COR-L47 (cell line): ENCODE data around the gene COL6A1.

Source experiments
- DNase-seq: peaks from one replicate; lab custom pipeline; 2025; lab: John Stamatoyannopoulos, UW

Gene COL6A1, protein sequence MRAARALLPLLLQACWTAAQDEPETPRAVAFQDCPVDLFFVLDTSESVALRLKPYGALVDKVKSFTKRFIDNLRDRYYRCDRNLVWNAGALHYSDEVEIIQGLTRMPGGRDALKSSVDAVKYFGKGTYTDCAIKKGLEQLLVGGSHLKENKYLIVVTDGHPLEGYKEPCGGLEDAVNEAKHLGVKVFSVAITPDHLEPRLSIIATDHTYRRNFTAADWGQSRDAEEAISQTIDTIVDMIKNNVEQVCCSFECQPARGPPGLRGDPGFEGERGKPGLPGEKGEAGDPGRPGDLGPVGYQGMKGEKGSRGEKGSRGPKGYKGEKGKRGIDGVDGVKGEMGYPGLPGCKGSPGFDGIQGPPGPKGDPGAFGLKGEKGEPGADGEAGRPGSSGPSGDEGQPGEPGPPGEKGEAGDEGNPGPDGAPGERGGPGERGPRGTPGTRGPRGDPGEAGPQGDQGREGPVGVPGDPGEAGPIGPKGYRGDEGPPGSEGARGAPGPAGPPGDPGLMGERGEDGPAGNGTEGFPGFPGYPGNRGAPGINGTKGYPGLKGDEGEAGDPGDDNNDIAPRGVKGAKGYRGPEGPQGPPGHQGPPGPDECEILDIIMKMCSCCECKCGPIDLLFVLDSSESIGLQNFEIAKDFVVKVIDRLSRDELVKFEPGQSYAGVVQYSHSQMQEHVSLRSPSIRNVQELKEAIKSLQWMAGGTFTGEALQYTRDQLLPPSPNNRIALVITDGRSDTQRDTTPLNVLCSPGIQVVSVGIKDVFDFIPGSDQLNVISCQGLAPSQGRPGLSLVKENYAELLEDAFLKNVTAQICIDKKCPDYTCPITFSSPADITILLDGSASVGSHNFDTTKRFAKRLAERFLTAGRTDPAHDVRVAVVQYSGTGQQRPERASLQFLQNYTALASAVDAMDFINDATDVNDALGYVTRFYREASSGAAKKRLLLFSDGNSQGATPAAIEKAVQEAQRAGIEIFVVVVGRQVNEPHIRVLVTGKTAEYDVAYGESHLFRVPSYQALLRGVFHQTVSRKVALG

DNA sequence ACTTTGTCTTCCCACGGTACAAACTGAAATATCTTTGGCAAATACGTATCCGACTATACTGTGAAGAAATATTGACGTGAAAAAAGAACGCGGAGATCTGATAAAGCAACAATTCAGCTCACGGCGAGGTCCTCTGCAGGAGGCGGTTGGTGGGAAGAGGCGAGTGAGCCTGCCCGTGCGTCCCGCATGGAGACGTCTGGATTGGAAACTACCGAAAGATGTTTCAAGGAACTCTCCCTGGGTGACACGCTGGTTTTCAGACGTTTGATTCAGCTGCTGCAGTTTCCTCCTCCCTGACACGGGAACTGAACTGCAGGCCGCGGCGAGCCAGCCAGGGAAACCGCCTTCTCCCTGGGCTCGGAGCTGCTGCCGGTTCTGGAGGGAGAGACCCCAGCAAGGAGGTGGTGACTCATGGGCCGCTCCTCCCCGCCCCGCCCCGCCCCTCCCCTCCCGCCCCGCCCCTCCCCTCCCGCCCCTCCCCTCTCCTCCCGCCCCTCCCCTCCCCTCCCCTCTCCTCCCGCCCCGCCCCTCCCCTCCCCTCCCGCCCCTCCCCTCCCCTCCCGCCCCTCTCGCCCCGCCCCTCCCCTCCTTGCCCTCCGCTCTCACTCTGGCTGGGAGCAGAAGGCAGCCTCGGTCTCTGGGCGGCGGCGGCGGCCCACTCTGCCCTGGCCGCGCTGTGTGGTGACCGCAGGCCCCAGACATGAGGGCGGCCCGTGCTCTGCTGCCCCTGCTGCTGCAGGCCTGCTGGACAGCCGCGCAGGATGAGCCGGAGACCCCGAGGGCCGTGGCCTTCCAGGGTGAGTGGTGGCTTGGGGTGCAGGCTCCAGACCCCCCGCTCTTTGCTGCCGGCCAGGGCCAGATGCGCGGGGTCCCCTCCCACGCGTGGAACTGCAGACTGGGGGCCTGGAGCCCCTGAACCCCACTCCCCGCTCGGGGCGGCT lies at the start of gene COL6A1:
Gene COL6A1, plus strand, starts transcription at position 620 of the 941 bp plus-strand sequence. Its CDS starts 81 bp downstream, at position 701.
- DNase-seq = no peak

DNA sequence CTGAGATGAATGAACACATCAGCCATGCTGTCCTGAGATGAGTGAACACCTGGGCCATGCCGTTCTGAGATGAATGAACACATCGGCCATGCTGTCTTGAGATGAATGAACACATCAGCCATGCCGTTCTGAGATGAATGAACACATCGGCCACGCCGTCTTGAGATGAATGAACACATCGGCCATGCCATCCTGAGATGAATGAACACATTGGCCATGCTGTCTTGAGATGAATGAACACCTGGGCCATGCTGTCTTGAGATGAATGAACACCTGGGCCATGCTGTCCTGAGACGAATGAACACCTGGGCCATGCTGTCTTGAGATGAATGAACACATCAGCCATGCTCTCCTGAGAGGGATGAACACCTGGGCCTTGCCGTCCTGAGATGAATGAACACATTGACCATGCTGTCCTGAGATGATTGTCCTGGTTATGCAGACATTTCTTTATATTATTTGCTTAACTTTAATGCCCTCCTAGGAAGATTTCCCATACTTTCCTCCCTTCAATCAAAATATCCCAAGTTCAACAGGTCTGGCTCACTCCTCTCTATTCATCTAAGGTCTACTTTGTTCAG lies 48.6 kb upstream of the COL6A1 start:
- no peak for DNase-seq

DNA sequence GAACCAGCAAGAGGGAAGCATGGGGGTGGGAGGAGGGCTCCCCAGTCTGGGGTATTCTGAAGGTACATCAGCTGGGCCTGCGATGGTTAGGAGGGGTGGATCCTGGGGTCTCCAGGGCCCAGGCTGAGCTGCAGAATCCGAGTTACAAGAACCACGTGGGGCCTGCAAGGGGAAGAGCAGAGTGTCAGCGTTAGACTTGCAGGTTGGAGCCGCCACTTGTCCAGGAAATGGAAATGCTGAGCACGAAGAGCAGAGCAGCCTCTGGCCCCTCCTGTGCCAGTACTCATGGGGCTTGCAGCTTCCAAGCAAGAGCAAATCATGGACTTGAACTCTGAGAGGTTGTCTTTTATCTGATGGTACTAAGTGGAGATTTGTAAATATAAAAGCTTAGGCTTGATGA lies 47.5 kb upstream of the COL6A1 start:
- no peak for DNase-seq

DNA sequence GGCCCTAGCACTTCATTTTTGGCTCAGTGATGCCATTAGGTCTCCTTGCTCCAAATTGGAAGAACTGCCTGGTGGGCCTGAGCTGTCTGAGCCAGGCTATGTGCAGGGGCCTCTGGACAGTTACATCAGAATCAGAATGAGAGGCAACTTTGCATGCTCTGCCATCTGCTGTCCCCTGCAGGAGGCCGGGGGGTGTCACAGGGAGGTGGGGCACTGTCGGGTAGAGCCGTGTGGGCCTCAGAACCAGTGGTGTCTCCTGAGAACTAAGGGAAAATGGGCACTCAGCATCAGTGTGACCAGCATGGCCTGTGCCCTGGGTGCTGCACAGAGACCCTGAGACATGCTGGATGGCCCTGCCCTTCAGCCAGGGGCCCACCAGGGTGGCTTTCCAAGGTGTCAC lies 47.0 kb upstream of the COL6A1 start:
- DNase-seq = no peak

DNA sequence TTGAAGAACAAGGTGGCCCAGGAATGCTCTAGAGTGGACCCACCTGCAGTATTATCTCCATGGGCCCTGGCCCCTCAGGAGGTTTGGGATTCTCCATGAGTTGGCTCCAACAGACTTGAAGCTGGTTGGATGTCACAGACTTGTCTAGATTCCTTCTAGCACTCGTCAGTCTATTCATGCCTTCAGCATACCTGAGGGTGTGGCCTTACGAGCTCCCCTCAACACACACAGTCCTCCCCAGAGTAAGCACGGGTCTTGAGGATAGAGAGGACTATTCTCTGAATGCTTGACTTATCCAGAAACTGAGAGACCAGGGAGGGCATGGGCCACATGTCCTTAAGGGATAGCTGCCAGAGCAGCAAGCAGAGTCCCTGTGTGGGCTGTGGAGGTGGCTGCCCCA lies 45.9 kb upstream of the COL6A1 start:
- no peak for DNase-seq

DNA sequence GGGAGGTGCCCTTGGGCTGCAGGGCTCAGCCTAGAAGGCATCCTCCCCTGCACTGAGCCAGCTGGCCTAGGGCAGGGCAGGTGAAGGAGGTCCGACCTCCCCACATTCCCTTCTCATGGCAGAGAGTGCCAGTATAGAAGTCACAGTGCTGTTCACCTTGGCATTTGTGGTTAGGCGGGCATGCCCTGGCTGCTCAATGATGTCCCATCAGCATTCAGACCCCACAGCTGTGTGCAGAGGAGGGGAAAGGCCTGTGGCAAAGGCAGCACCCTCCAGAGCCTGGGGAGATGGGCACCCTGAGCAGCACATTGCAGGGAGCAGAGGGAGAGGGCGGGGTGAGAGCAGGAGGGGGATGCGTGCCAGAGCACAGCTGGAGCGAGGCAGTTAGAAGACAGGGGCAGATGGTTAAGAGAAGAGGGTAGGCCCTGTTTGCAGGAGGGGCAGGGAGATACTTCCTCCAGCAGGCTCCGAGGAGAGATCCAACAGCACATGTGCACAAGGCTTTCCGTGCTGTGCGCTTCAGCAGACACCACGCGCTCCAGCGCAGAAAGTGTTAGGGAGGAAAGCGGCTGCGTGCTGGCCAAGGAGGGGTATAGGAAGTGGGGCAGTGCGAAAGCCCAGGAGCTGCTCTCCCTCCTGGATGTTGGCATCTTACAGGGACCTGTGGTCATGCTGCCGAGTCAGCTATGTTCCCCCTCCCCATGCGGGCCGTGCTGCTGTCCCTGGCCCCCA lies 43.7 kb upstream of the COL6A1 start:
- DNase-seq = no peak

DNA sequence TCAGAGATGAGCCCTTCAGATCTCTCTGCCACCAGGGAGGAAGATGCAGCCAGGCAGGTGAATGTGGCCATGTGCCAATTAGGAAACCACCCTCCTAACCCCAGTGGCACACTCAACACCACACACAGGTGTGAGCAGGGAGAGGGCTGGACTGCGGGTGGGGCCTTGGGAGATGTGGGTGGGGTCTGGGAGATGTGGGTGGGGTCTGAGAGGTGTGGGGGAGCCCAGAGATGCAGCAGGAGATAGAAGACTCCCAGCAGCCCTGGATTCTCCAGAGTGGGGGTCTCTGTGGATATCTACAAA lies 43.2 kb upstream of the COL6A1 start:
- no peak for DNase-seq

DNA sequence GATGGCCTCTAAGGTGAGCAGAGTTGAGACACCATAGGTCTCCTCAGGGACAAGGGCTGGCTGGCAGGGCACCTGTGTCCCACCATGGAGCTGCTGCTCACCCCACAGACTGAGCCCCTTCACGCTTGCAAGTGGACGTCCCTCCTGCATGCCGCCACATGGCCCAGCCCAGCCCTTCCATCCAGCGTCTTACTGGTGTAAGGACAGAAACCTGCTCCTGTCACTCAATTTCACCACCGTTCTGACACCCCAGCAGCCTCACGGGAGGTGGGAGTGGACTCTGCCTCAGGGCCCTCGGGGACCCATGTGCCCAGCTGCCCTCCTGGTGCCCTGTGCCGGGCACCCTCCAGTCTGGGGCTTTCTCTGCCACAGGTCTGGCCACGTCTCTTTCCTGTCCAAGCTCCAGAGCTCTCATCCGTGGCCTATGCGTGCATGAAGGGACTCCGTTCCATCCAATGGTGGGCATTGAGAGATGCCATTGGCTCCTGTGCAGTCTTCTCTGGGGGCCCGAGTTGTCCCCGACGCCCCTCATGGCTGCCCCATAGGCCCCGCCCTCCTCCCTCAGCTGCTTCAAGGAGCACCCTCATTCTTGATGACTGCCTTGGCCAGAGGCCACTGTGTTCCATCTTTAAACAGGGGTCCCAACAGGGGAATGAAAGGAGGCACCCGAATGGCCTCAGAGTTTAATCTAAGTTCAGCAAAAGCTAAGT lies 42.6 kb upstream of the COL6A1 start:
- no peak for DNase-seq

DNA sequence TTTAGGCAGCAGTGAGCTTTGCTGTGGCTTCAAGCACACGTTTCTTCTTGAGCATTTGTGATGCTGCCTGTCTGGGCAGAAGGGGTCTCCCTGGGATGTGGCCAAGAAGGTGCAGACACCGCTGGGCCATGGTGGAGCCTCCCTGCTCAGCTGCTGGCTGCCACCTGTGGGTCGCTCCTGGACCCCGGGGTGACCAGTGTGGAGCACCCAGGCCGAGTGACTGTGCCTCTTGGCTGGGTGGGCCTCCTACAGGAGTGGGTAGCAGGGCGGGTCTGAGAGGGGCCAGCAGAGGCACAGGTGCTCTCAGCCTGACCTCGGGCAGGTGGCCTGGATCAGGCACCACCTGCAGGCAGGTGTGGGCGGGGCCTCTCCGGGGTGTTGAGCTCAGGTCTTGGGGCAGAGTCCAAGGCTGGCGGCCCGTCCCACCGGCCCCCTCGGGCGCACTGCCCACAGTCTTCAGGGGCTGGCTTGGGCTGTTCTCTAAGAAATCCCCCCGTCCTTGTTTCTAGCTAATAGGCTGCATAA lies 42.0 kb upstream of the COL6A1 start:
- no peak for DNase-seq

DNA sequence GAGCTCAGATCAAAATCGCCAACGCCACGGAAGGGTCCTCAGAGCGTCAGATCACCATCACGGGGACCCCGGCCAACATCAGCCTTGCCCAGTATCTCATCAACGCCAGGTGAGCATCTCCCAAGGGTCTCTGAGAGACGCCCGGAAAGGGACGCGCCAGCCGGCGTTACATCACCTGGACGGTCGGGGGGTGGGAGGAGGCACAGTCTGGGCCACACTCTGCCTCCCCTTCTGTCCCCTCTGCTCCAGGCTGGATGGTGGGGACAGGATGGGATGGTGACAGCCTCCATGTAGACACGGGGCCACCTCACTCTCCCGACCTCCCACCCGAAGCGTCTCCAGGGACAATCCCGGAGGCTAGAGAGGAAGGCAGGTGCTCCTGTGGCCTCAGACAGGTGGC lies 41.5 kb upstream of the COL6A1 start:
- no peak for DNase-seq

DNA sequence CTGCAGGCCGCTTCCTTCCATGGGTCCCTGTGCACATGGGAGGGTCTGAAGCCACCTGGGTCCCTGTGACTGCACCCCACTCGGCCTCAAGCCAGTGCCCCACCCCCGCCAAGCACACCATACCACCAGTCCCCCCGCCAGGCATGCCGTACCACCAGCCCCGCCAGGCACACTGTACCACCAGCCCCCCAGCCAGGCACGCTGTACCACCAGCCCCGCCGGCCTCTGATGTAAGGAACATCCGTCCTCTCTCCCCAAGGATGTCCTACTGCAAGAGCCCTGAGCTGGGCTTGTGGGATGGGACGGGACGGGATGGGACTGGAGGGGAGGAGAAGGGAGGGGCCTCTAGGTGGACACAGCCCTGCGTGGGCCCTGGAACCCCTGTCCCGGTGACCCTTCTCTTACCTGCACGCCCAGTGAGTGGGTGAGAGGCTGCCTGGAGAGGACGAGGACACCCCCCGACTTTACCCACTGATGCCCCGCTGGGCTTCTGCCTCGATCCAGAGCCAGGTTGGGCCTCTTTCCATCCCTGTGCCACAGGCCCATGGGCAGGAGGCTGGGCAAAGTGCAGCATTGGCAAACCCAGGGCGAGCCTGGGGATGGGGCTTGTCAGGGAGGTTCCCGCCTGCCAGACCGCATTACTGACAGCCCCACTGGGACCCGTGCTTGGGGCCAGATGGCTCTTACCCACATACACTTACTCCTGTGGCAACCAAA lies 40.8 kb upstream of the COL6A1 start:
- no peak for DNase-seq

DNA sequence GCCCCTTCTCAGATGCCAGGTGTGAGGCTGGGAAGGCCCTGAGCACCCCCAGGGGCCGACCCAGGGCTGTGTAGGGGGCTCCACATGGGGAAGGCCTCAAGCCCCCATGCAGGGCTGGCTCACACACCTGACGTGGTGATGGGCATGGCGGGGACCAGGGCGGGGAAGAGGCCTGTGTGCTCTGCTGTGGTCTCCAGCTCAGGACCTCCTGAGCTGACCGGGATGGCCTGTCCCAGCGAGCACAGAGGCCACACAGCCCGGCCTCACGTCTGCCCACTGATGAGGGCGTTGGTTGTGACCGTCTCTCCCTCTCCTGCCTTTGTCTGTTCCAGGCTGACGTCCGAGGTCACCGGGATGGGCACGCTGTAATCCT lies 40.2 kb upstream of the COL6A1 start:
- DNase-seq = no peak

DNA sequence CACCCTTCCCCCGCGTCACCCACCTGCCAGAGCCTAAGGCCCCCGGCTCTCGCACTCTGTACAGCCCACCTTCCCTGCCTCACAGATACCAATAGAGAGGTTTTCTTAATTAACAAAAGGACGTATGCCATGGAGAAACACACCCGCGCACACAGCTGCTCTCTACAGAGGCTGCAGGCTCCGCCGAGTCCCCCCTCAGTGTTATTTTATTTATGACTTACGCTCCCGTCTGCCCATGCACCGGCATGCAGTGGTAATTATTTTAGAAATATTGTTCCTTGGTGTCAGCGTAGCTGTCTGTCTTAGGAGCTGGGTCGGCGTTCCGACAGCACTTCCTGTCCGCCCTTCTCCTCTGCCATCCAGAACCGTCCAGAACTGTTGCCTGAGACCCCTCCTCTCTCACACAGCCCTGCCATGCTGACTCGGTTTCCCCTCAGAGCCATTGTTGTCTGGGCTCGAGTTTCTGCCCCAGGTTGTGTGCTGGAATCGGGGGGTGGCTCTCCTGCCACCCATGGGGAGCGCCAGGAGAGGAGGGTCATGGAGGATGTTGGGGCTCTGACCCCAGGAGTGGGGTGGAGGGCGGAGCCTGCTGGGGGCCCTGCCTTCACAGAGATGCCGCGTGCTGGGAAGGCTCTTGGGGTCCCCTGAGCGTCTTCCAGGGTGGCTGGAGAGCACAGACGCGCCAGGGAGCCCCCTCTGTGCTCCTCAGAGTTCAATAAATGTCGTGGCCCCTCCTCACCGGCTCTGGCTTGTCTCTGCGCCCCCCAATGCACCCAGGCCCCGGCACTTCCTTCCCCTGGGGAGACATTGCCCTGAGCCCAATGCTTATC lies 39.6 kb upstream of the COL6A1 start:
- DNase-seq = no peak

DNA sequence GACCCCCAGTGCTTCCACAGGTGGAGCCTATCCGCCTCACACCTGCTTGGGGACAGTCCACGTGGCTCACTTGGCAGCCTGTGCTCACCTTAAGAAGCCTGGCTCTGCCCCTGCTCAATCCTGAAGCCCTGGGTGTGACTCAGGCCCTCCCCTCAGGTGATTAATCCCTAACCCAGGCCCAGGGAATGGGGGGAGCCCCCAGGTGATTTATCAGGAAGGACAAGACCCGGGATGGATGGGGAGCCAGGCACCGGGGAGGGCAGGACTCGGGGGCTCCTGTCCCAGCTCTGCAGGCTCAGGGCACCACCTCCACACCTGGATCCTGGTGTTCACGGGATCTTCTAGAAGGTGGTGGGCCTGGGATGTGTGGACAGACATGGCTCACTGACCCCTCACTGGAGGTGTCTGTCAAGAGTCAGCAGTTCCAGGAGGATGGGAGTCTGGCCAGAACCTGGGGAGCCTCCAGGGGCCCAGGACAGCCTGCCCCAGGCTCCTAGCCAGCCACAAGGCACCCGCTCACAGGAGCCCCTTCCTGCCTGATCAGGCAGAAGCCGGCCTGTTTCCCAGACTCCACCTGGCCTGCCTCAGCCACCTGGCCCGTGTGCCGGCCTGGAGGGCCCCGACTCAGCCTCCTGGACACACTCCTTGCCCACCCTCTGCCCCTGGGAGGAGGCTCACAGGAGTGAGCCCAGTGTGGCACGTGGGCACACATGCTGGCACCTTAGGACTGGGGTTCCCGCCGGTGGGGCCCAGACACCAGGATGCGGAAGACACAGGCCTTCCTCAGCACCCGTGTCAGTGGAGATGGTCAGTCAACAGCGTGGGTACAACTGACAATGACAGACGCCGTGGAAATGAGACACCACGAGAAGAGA lies 38.6 kb upstream of the COL6A1 start:
- no peak for DNase-seq

DNA sequence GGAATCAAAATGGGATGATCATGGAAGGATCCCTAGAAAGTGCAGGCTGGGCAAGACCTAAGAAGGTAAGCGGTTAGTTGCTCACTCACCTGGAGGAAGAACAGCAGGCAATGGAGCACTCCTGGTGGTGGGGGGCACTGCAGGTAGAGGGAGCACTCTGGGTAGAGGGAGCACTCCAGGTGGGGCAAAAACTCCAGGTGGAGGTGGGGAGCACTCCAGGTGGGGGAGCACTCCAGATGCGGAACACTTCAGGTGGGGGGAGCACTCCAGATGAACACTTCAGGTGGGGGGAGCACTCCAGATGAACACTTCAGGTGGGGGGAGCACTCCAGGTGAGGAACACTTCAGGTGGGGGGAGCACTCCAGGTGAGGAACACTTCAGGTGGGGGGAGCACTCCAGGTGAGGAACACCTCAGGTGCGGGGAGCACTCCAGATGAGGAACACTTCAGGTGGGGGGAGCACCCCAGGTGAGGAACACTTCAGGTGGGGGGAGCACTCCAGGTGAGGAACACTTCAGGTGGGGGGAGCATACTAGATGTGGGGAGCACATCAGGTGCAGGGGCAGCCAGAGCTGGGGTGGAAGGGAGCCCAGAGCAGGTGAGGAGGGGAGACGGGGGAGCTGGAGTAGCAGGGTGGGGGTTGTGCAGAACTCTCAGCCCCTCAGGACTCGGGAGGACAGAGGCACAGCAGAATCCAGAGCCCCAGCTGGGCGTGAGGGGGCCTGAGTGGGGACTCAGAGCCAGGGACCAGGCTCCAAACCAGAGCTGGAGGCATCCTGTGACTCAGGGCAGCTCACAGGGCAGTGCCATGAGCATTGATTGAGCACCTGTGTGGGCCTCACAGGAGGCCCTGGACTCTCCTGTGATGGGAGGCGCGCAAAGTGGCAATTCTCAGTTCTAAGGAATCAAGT lies 37.7 kb upstream of the COL6A1 start:
- no peak for DNase-seq

DNA sequence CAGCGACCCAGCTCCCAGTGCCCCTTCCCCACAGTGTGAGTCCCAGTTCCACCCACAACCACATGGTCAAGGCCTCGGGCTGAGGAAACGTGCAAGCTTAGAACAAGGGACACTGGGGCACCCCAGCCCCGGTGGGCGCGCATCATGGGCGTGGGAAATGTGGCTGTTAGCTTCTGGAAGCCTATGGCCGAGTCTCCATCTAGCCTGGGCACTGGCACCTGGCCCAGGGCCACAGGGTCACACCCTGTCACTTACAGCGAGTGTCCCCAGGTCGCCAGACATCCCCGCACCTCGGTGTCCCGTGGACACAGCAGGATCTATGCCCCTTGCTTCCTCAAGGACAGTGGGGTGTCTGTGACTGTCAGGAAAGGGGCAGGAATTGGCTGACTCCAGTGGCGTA lies 37.0 kb upstream of the COL6A1 start:
- DNase-seq = no peak
